PFSK-1 (cell line): ENCODE measurements around the gene KLHL3.

ENCODE experiments used
- TAF1 ChIP-seq: IDR thresholded peaks from 2 replicates; pipeline ENCODE4 v1.6.1; 2012; ENCODE audit warnings: low read length, control low read depth, borderline replicate concordance; ENCODE audit not compliant: insufficient read depth
- TF ChIP-seq, protein P1 (sequence below), 2 experiments: IDR thresholded peaks; 2 replicates each; pipeline versions ENCODE4 v1.6.1 to v1.8.0; 2011 to 2012; ENCODE audit warnings: low read depth in 2 of 2, low read length in 2 of 2, control low read depth in 1 of 2, inconsistent platforms in 1 of 2, mild to moderate bottlenecking in 1 of 2, moderate library complexity in 1 of 2; ENCODE audit not compliant: insufficient read depth in 1 of 2

DNA sequence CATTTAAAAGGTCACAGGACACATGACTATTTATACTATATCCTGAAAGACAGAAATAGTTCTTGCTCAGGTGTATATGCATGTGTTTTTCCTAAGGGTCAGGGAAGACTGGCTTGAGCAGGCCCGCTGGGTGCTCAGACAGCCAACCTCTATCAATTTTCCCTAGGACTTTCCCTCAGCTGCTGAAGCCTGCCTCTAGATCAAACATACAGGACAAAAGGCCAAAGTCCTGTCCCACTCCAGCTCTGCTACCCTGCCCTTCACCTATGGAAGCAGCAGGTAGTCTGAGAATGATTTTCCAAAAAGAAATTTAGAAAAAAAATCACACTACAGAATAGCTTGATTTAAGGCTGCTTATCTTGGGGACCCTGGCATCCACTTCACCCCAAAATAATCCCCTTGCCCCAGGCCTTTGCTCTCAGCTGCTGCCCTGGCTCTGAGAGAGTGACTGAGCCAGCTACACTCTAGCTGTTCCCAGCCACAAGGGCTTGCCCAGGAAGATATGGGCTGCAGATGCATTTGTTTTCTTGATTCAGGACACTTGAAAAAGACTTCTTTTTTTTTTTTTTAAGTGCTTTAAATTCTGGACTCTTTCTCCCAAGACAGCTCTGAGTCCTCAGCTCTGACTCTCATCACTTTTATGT, 42.5 kb downstream of the KLHL3 start:
- TF ChIP-seq, protein P1, sequence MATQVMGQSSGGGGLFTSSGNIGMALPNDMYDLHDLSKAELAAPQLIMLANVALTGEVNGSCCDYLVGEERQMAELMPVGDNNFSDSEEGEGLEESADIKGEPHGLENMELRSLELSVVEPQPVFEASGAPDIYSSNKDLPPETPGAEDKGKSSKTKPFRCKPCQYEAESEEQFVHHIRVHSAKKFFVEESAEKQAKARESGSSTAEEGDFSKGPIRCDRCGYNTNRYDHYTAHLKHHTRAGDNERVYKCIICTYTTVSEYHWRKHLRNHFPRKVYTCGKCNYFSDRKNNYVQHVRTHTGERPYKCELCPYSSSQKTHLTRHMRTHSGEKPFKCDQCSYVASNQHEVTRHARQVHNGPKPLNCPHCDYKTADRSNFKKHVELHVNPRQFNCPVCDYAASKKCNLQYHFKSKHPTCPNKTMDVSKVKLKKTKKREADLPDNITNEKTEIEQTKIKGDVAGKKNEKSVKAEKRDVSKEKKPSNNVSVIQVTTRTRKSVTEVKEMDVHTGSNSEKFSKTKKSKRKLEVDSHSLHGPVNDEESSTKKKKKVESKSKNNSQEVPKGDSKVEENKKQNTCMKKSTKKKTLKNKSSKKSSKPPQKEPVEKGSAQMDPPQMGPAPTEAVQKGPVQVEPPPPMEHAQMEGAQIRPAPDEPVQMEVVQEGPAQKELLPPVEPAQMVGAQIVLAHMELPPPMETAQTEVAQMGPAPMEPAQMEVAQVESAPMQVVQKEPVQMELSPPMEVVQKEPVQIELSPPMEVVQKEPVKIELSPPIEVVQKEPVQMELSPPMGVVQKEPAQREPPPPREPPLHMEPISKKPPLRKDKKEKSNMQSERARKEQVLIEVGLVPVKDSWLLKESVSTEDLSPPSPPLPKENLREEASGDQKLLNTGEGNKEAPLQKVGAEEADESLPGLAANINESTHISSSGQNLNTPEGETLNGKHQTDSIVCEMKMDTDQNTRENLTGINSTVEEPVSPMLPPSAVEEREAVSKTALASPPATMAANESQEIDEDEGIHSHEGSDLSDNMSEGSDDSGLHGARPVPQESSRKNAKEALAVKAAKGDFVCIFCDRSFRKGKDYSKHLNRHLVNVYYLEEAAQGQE (IDR thresholded peaks at IDR 0.05; ENCODE audit: insufficient read depth in 1 of 2, low read depth in 2 of 2, low read length in 2 of 2), result no peak
- no peak for TF ChIP-seq TAF1
